ENCODE data around the gene HSPA1A. TPM values are rescaled to one million over a fixed set of nuclear protein-coding genes. Genes with fewer than 3 reads are reported as not detected.

Gene HSPA1A
- total and polyA plus RNA-seq, 9 of the 15 experiments (the other 6 are each of a cell fraction or from before 2014, with no cell fraction given): 2.2 to 273 (median 107) TPM

GRCh38 chr6:31821301-31822035 is 6.1 kb downstream of the HSPA1A start (continued):
- TF ChIP-seq CCNT2 (IDR thresholded peaks at IDR 0.05; ENCODE audit: borderline replicate concordance, extremely low read depth, insufficient read length, low read depth, low read length) (peak; percentile 79), ZNF318 (IDR thresholded peaks at IDR 0.05; ENCODE audit: borderline replicate concordance in 1 of 2, low read depth in 1 of 2) (no peak), LEF1 (IDR thresholded peaks at IDR 0.05) (no peak), TGIF2 (CRISPR knock-in tag; IDR thresholded peaks at IDR 0.05) (no peak), FOXJ3 (CRISPR knock-in tag; IDR thresholded peaks at IDR 0.05) (no peak), IRF1 (CRISPR knock-in tag; IDR thresholded peaks at IDR 0.05; ENCODE audit: borderline replicate concordance) (no peak), PHB2 (IDR thresholded peaks at IDR 0.05; ENCODE audit: low read depth) (0 out of 2 replicates have a peak, but pooled peaks have one; percentile 23), HDAC2 (IDR thresholded peaks at IDR 0.05) (peak; percentile 97), POLR2G (IDR thresholded peaks at IDR 0.05; ENCODE audit: low read depth, low read length) (peak; percentile 85), ZBTB43 (CRISPR knock-in tag; IDR thresholded peaks at IDR 0.05) (no peak; the same call in 1 of the 2 replicates), SMAD1 (IDR thresholded peaks at IDR 0.05; ENCODE audit: low read depth, low read length, partially characterized antibody) (peak; percentile 76), SNIP1 (IDR thresholded peaks at IDR 0.05; ENCODE audit: low read depth) (no peak), ZNF347 (CRISPR knock-in tag; IDR thresholded peaks at IDR 0.05; ENCODE audit: low read depth) (no peak), STAT5A (IDR thresholded peaks at IDR 0.05; ENCODE audit: borderline replicate concordance, low read length) (no peak)
